Left lobe of liver (tissue), 2 donors: ENCODE data around the gene CCR6. TPM values are rescaled to one million over a fixed set of nuclear protein-coding genes. Genes with fewer than 3 reads are reported as not detected.

ENCODE experiments used
- ATAC-seq: fragments of 200-7000 bp; cut with Tn5 transposase; one replicate; pipeline ENCODE4 v1.9.1; 2020; ENCODE audit warnings: mild to moderate bottlenecking, moderate library complexity
- DNase-seq: peaks from one replicate; pipeline ENCODE4 v3.0.0-alpha.2; 2020; ENCODE audit warnings: low spot score
- total RNA-seq: library from RNA; stranded (reverse); gene quantifications from one replicate; pipeline ENCODE4 v1.2.1, GENCODE V29; 2021
- donor health status: DM: no; HTN: no; CAD: no; lungs with moderate emphysema.
- donor health status: DM: no; HTN: yes; CAD: no.

CCR6 gene
- total RNA-seq, 1 donor from 2014 or later: not detected

DNA sequence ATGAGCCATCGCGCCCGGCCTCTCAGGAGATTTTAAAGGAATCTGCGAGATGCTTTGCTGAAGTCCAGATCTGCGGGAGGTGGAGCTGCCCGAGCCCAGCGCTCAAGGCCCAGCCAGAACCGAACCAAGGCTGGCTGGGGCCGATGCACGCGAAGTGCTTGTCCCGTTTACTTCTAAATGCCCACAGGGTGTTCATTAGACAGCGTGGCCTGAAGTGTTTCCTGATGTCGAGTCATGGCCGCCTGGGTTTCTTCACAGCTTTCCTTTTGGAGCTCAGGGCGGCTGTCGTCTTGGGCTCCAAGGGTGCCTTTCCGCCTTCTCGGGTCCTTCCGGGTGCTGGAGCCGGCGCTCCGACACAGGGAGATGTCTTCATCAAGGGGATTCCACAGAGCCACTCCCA lies 25.1 kb upstream of the CCR6 start:
- no peak for ATAC-seq
- no peak for DNase-seq

DNA sequence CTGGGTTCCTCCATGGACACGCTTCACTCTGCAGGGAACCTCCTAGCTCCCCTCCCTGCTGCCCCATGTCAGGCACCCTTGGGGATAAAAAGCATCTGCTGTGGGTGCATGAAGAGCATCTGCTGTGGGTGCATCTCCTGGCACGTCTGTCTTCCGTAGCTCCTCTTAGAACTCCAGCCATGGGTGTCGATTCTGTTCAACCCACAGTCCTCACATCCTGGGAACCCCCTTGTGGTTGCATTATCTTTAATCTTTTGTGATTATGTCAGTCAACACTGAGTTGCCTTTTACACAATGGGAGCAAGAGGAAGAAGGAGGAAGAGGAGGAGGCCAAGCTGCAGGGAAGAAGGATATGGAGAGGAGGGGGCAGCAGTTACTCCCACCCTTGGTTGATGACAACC lies 24.1 kb upstream of the CCR6 start:
- no peak for DNase-seq
- ATAC-seq: no peak

DNA sequence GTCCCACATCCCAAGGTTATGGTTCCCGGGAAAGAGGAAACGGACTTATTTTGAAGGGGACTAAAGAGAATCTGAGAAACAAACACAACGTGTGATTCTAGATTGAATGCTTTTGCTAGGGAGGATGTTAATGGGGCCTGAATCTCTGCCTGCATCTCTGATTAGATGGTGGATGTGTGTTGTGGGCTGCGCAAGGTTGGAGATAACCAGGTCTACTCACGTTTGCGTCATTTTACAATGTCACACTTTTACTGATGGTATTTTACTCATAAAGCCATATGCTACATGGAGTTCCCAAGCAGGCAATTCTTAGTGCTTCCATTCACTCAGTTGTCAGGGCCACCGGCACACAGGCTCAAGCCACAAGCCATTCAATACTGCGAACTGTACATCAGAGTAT lies 23.2 kb upstream of the CCR6 start:
- ATAC-seq: no peak
- DNase-seq: no peak

DNA sequence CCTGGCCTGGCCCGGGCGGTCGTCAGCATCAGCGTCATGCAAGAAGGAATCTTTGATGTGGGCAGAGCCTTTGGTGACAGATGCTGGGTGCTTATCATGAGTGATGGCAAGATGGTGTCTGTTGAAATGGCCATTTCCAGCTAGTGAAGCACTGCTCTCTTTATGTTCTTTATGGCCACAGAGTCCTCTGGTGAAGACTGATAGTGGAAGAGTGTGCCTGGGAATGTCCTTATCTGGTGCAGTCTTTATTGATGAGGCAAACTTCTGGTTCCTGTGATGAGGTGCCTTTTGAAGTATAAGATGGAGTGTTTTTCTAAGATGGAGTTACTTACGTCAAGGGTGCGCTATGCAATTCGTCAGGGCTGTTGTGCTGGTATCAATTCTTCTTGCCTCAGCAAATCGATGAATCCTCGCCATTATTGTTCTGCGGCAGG lies 22.6 kb upstream of the CCR6 start:
- ATAC-seq (no peak), DNase-seq (no peak)

DNA sequence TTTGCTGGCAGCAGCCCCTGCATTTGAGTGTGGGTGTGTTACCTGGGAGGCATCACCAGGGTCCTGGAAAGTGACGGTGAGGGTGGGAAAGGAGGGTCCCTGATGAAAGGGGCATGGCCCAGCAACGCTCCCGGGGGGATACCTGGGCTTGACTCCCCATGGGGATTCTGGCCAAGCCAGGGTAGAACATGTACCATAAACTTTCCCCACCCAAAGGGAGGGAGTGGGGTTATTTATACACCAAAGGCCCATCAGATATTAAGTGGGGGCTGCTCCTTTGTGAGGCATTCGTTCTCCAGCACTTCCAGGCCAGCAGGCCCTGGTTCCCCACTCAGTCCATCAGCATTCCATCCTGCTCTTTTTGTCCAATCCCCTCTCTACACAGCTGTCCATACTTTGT lies 20.6 kb upstream of the CCR6 start:
- ATAC-seq (no peak), DNase-seq (no peak)

DNA sequence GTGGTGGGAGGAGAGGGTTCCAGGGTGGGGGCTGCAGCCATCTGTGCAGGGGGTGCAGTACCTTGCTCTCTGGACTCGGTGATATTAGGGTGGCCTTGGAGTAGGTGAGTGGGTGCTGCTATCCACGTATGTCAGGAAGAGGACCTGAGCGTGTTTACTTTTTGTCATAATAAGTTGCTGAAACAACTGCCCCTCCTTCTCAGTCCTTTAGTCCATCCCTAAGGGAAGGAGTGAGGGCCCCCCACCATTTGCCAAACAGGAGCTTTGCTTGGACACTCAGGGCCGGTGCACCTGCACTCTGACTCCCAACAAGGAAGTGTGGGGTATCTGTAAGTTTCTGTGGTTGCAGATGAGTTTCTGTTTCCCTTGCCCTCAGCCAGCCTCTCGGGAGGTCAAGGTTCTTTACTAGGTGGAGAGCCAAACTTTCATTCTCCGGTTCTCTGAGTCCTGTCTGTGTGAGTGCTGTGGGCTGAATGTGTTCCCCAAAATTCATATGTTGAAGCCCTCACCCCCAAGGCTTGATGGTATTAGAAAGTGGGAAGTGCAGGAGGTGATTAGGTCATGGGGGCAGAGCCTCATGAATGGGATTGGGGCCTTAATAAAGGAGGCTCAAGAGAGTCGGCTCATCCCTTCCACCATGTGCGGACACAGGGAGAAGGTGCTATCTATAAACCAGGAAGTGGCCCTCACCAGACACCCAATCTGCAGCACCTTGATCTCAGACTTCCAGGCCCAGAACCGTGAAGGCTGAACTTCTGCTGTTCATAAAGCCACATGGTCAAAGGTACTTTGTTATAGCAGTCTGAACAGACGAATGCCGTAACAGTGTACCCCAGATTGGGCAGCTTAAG lies 19.6 kb upstream of the CCR6 start:
- ATAC-seq (no peak), DNase-seq (no peak)

DNA sequence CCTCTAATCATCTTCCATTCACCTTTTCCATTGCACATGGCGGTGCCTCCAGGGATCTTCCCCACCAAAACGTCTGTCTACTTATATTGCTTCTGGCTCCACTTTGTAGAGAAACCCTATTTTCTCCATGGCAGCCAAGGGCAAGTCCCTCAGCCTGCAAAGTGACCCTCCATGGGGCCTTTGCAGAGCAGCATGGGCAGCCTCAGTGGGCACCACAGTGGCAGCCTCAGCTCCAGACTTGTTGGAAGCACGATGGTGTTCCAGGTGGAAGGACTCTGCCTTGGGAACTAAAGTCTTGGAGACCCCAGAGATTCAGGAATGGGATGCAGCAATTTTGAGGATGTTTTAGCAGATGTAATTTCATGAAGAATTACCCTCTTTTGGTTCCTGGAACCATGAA lies 18.5 kb upstream of the CCR6 start:
- DNase-seq: no peak

DNA sequence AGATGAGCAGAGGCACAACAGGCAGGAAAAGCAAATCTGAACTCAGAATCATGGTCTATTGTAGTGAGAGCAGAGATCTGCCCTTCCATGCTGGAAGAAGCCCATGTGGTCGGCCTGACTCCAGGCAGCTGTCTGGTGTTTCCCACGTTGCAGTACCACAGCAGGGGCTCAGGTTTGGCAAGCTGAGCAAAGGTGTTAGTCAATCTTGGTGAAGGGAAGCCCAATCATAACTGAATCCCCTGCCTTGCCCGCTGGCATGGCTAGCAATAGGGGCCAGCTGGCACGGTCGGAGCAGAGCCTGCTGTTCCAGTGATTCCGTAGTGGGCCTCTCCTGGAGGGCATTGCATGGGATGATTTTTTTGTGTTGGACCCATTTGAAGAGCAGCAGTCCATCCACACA lies 17.8 kb upstream of the CCR6 start:
- ATAC-seq (no peak), DNase-seq (no peak)

More for the DNA sequence above, 18.5 kb upstream of the CCR6 start:
- ATAC-seq: no peak

DNA sequence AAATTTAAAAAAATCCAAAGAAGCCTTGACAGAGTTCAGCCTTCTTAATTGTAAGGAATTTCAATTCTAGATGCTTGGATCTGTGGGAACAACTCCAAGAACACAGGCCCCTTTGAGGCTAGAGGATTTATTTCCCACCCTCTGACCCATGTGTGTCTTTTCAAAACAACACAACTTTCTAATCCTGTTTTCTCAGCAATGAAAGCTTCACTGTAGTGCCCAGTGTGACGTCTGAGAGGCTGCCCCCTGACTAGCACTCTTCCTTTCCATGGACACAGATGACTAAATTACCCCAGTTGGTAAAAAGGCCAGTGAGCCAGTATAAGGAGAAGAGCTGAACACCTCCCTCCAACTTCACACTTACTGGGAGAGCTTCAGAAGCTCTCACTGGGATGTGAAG lies 16.5 kb upstream of the CCR6 start:
- no peak for ATAC-seq

DNA sequence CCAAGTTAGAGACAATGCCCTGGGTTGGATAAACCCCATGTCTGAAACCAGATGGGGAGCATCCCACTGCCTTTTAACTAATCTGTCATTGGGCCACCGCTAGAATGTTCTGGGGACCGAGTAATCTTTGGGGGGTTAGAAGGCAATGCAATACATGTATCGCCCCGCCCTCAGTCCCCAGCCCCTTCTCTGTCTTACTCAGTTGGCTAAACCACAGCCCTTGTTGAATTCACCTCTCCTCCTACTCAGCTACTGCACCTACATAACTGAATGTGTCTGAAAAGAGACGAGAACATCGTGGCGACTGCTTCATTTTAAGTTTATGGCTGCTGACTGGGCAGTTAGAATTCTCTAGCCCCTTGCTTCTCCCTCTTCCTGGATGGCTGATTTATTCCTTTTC lies 15.1 kb upstream of the CCR6 start:
- ATAC-seq (no peak), DNase-seq (no peak)

More for the DNA sequence above, 16.5 kb upstream of the CCR6 start:
- DNase-seq: no peak

DNA sequence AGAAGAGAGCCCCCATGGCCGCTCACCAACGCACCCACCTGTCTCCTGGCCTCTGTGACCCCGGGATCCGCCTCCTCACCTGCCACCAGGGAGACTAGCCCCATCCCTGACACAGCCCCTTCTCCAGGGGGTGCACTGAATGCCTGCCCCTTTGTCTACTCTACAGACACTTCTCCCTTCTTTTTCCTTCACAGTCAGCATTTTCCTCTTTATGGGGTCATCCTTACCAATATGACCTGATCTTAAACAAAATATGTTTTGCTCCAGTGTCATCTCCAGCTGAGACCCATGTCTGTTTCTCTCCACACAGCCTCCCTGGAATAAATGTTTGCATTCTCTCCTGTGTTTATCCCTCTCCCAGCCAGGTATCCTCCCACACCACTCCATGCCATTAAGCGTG lies 14.6 kb upstream of the CCR6 start:
- ATAC-seq (no peak), DNase-seq (no peak)

DNA sequence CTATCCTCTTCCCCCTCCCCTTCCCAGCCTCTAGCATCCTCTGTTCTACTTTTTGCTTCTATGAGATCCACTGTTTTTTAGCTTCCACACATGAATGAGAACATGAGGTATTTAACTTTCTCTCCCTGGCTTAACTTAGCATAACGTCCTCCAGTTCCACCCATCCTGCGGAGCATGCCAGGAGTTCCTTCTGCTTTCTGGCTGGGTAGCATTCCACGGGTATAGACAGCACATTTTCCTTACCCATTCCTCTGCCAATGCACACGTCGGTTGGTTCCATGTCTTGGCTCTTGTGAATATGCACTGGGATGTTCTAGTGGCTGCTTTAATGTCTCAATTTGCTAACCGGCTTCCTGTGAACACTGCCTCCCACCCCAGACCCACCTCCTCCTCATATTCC lies 13.2 kb upstream of the CCR6 start:
- DNase-seq (no peak), ATAC-seq (no peak)

DNA sequence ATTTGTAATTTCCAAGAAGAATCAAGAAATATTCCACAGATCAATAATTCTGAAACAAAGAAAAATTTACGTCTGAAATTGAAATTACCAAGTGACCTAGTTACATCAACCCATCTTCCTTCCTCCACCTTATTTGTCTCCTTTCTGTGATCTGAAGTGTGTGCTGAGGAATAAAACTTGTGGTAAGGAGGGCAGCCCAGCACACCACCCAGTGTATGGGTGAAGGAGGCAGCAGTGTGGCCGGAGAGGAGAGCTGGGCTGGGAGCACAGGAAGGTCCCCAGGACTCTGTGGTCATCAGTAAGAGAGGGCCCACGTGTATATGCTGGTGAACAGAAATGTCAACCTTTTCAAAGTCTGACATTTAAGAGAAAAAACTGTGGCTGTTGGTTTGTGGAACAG lies 11.3 kb upstream of the CCR6 start:
- DNase-seq (no peak), ATAC-seq (no peak)

DNA sequence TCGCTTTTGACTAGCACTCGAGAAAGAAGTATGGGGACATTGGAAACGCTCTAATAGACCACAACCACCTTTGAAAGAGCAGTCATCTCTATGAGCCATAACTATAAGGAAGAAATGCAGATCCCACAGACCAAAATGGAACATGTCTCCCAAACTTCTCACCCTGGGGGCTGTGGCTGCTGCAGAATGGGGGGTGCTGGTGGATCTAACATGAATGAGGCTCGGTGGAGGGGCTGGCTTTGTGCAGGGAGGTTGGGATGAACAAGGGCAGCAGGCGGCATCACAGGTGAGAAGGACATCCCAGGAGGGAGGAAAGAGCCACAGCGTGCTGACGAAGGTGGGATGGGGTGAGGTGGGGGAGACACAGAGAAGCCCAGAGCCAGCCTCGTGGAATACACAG lies 10.5 kb upstream of the CCR6 start:
- ATAC-seq (no peak), DNase-seq (no peak)

DNA sequence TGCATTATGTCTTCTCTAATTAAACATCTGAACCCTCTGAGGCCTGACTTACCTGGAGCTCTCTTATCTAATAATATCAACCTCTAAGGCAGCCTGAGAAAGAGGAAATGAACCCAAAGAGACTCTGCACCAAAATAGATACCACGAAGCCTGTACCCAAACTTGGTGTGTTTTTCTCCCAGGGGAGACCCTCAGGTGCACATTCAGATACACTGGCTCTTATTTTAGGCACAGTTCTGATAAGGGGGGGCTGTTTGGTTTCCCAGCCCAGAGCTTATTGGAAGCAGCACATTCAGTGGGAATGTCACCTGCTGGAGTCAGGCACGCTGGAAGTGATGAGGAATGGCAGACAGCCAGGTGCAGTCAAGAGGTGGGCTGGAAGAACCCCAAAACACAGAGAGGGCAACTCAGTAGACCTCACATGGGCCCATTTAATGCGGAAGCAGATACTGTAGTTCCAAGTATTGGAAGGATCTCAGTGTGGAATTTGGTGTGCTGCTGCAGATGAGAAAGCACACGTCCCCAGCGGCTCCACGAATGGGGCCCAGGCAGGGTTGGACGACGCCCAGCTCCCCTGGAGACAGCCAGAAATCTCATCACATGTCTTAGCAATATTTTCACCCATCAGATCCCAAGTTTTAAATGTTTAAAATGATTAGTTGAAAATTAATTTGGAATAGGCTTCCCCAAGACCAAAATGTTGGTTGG lies 9.7 kb upstream of the CCR6 start:
- no peak for DNase-seq
- ATAC-seq: no peak

DNA sequence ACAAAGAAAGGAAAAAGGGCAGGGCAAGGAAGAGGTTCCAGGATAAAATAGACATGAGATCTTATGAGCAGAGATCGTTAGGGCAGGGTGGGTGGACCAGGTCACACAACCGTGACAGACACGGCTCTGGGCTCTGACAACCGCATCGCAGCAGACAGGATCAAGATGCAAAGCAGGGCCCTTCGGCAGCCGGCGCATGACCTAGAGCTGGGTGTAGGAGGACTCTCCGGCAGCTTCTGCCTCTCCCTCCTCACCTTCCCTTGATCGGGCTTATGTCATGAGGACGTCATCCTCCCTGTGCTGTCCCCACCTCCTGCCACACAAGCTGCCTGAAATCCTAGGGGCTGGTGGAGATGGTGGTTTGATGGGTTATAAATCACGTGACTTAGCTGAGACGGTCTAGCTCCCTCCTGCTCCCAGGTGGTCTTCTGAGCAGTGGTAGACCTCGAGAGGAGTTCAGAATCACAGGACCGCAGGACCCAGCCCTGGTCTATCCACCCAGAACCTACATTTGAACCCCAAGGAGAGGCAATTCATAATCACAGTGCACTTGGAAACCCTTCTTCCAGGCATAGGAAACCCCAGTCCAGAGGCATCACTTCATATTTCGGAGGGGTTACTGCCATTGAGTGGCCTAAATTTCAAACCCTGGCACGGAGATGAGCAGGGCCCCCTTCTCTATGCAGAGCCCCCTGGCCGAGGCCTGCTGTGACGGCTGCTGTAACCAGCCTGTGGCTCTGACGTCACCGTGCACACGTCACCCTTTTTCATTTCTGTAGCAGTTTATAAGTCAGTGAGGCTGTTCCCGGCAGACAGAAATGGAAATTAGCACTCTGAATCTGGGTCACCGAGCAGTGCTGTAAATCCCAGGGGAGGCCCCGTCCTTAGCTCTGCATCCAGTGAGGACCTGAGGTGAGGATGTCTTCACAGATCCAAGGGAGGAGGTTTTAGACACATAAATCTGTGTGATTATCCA lies 8.7 kb upstream of the CCR6 start:
- DNase-seq (no peak), ATAC-seq (no peak)

DNA sequence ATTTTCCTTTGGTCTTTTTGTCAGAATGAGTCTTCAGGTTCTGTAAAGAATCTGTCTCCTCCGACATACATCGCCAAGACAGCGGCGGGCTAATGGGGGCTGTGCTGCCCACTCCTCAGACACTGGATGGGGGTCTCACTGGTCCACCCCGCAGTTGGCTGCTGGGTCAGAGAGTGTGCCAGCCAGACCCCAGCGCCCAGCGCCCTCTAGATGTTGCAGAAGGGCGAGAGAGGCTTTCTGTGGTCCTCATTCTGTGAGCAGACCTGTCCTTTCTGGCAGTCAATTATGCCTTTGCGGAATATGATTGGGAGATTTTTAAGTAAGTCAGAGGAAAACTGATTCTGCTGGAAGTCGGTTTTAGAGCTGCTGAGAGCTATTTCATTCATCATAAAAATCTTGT lies 7.8 kb upstream of the CCR6 start:
- DNase-seq: no peak
- ATAC-seq: no peak

DNA sequence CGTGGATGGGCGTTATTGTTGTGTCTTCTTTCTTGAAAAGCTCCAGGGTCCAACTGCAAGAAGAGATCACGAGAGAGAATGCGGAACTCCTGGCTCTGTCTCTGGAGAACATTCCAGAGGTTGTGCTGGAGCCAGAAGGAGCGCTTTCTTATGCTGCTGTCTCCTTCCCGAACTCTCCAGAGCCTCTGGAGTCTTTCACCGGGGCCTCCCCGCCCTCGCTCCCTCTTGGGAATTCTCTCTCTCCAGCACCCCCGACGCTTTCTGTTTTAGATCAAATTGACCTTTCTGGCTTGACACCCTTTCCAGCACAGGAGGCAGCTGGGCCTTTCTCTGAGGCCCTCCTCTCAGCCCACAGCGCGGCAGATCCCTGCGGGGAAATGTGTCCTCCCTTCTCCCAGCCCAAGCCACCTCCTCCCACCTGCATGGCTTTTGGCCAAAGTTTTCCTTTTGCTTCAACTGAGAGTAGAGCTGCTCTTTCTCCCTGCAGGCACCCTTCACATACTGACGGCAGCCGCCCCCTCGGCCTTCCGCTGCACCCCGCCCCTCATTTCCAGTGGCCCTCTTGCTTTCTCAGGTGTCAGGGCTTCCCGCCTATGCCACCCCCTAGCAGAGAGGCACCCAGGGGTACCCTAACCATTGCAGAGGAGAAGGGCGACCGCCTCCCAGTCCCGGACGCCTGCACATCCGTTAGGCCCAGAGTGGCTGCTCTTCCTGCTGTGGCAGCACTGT lies 6.6 kb upstream of the CCR6 start:
- DNase-seq (no peak), ATAC-seq (no peak)

DNA sequence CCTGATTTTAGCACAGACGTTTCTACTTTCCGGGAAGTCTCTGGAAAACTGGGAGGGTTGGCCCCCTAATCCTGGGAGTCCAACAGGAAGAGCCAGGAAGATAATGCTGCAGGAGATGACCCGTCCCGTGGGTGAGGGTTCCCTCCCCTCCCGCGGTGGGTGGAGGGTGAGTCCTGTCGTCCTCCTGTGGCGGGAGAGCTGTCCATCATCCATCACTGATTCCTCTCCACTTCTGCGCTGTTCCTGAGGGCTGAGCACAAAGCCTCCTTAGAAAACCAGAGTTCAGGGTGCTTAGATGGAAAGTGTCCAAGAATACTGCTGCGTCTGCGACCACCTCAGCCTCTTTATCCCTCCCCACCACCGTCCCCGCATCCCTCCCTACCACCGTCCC lies 6.1 kb upstream of the CCR6 start:
- DNase-seq (no peak), ATAC-seq (no peak)

DNA sequence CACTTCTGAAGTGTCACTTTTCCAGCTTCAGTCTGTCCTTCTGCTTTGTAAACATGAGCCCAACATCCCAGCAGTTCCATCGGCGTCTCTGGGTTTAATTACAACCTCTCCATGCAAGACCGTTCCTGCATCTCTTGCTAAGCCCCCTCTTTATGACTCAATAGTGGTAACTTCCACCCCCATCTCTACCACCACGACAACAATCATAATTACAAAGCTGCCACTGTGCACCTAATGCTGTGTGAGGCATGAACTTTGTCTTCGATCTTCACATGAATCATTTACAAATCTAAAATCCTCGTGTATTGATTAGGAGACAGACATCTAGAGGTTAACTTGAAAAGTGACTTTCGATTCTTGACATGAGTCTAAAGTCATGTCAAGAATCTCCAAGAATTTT lies 4.9 kb upstream of the CCR6 start:
- ATAC-seq (no peak), DNase-seq (no peak)

DNA sequence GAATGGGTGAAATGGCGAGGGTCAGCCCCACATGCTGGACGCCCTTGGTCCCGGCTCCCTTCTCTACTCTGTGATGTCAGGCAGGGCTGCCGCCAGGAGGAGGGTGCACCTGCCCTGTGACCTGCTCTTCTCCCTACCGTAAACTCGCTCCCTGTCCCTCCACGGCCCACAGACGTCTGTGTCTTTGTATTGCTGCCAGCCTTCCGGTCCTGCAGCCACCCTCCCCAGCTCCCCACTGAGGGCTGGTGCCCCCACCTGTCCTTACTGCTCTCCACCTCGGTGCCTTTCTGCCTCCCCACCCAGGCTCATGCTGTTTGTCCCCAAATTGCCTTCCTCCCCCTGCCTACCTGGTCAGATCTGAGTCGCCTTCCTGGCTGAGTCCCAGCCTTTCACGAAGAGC lies 4.1 kb upstream of the CCR6 start:
- ATAC-seq: no peak
- no peak for DNase-seq
